ENCODE measurements around the gene PIP4K2A. TPM values are rescaled to one million over a fixed set of nuclear protein-coding genes. Genes with fewer than 3 reads are reported as not detected.
"Not testable (repeated sequence)": the region's sequence is repeated elsewhere in the genome, so short reads cannot be mapped to it uniquely, and the experiment has no call there.

Gene PIP4K2A
- total RNA-seq, 1 donor: 43.6 TPM

GRCh38 chr10:22697800-22698199 is 16.6 kb downstream of the PIP4K2A start:
- DNase-seq (ENCODE audit: low read depth in 2 of 3, low spot score in 2 of 3): no peak

- no peak for DNase-seq (ENCODE audit: low read depth in 2 of 3, low spot score in 2 of 3)
Observed at GRCh38 chr10:22697101-22697500, 17.3 kb downstream of the PIP4K2A start.

GRCh38 chr10:22693860-22694259 is 20.5 kb downstream of the PIP4K2A start:
- no peak for DNase-seq (ENCODE audit: low read depth in 2 of 3, low spot score in 2 of 3)

GRCh38 chr10:22693371-22693784 is 21.0 kb downstream of the PIP4K2A start:
- peak in 1 of 3 donors; percentile 46 for DNase-seq (ENCODE audit: low read depth in 2 of 3, low spot score in 2 of 3)

- DNase-seq (ENCODE audit: low read depth in 2 of 3, low spot score in 2 of 3): not testable (repeated sequence)
Observed at GRCh38 chr10:22692119-22692518, 22.3 kb downstream of the PIP4K2A start.

- no peak for DNase-seq (ENCODE audit: low read depth in 2 of 3, low spot score in 2 of 3)
Observed at GRCh38 chr10:22690614-22691431, 23.6 kb downstream of the PIP4K2A start.

GRCh38 chr10:22690158-22690557 is 24.2 kb downstream of the PIP4K2A start:
- DNase-seq (ENCODE audit: low read depth in 2 of 3, low spot score in 2 of 3): no peak

- no peak for DNase-seq (ENCODE audit: low read depth in 2 of 3, low spot score in 2 of 3)
Observed at GRCh38 chr10:22686347-22686746, 28.0 kb downstream of the PIP4K2A start.

GRCh38 chr10:22685926-22686325 is 28.5 kb downstream of the PIP4K2A start:
- no peak for DNase-seq (ENCODE audit: low read depth in 2 of 3, low spot score in 2 of 3)

GRCh38 chr10:22684699-22685098 is 29.7 kb downstream of the PIP4K2A start:
- no peak for DNase-seq (ENCODE audit: low read depth in 2 of 3, low spot score in 2 of 3)

- DNase-seq (ENCODE audit: low read depth in 2 of 3, low spot score in 2 of 3): no peak
Observed at GRCh38 chr10:22683140-22683389, 31.3 kb downstream of the PIP4K2A start.

GRCh38 chr10:22682237-22683139 is 31.9 kb downstream of the PIP4K2A start:
- DNase-seq (ENCODE audit: low read depth in 2 of 3, low spot score in 2 of 3): peak; percentile 39 to 80 (median 65)

GRCh38 chr10:22681783-22682183 is 32.6 kb downstream of the PIP4K2A start:
- DNase-seq (ENCODE audit: low read depth in 2 of 3, low spot score in 2 of 3): peak; percentile 32 to 76 (median 62)

GRCh38 chr10:22681301-22681700 is 33.1 kb downstream of the PIP4K2A start:
- no peak for DNase-seq (ENCODE audit: low read depth in 2 of 3, low spot score in 2 of 3)

- peak in 1 of 3 donors; percentile 57 for DNase-seq (ENCODE audit: low read depth in 2 of 3, low spot score in 2 of 3)
Observed at GRCh38 chr10:22679608-22680007, 34.8 kb downstream of the PIP4K2A start.

- no peak for DNase-seq (ENCODE audit: low read depth in 2 of 3, low spot score in 2 of 3)
Observed at GRCh38 chr10:22677333-22677732, 37.0 kb downstream of the PIP4K2A start.

GRCh38 chr10:22676435-22676834 is 37.9 kb downstream of the PIP4K2A start:
- no peak for DNase-seq (ENCODE audit: low read depth in 2 of 3, low spot score in 2 of 3)

- no peak for DNase-seq (ENCODE audit: low read depth in 2 of 3, low spot score in 2 of 3)
Observed at GRCh38 chr10:22674573-22674930, 39.8 kb downstream of the PIP4K2A start.

GRCh38 chr10:22673785-22674572 is 40.4 kb downstream of the PIP4K2A start:
- DNase-seq (ENCODE audit: low read depth in 2 of 3, low spot score in 2 of 3): no peak

GRCh38 chr10:22673091-22673392 is 41.3 kb downstream of the PIP4K2A start:
- DNase-seq (ENCODE audit: low read depth in 2 of 3, low spot score in 2 of 3): no peak

- no peak for DNase-seq (ENCODE audit: low read depth in 2 of 3, low spot score in 2 of 3)
Observed at GRCh38 chr10:22672319-22673090, 41.9 kb downstream of the PIP4K2A start.
